GM10266 (cell line): ENCODE results near the gene CASZ1.

ENCODE experiments used
- DNase-seq: peaks from one replicate; pipeline ENCODE4 v3.0.0; 2012; ENCODE audit errors: extremely low spot score
- TF ChIP-seq, protein P1 (sequence below): IDR thresholded peaks from 2 replicates; pipeline ENCODE4 v1.5.1; 2012; ENCODE audit warnings: mild to moderate bottlenecking, low read depth; ENCODE audit not compliant: control insufficient read depth, insufficient read depth; ENCODE audit errors: missing control alignments

Gene CASZ1

DNA sequence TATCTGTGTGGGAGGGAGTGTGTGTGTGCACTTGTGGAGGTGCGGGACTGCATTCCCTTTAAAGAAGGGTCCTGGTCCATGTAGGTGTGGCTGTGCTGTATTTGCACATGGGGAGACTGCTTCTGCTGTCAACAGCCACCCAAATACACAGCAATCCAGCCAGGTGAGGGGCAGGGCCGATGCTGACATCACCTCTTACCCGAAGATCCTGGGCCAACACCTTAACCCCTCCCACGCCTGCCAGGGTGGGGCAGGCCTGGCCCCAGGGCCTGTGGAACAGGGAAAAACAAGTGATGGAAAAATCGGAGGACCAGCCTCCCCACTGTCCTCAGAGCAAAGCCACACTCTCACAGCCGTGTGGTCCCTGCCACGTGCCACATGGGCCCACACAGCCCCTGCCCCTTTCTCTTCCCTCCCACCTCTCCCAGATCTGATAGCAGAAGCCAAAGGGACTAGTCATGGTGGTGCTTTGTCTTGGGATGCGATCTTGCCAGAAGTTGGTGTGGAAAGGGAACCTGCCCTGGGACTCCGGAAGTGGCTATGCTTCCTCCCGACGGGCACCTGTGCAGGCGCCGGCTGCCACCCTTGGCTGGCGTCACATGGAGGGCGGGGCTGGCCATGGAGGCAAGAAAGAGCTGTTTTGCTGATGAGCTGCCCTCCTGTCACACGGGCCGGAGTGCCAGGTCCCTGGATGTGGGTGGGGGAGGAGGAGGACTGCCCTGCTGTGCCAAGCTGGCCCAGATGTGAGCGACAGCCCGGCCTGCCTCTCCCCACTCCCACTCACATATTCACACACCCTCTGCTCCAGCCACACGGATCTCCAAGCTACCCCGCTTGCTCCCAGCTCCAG, 7.8 kb upstream of the CASZ1 start:
- TF ChIP-seq, protein P1, sequence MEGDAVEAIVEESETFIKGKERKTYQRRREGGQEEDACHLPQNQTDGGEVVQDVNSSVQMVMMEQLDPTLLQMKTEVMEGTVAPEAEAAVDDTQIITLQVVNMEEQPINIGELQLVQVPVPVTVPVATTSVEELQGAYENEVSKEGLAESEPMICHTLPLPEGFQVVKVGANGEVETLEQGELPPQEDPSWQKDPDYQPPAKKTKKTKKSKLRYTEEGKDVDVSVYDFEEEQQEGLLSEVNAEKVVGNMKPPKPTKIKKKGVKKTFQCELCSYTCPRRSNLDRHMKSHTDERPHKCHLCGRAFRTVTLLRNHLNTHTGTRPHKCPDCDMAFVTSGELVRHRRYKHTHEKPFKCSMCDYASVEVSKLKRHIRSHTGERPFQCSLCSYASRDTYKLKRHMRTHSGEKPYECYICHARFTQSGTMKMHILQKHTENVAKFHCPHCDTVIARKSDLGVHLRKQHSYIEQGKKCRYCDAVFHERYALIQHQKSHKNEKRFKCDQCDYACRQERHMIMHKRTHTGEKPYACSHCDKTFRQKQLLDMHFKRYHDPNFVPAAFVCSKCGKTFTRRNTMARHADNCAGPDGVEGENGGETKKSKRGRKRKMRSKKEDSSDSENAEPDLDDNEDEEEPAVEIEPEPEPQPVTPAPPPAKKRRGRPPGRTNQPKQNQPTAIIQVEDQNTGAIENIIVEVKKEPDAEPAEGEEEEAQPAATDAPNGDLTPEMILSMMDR = no peak
- no peak for DNase-seq

DNA sequence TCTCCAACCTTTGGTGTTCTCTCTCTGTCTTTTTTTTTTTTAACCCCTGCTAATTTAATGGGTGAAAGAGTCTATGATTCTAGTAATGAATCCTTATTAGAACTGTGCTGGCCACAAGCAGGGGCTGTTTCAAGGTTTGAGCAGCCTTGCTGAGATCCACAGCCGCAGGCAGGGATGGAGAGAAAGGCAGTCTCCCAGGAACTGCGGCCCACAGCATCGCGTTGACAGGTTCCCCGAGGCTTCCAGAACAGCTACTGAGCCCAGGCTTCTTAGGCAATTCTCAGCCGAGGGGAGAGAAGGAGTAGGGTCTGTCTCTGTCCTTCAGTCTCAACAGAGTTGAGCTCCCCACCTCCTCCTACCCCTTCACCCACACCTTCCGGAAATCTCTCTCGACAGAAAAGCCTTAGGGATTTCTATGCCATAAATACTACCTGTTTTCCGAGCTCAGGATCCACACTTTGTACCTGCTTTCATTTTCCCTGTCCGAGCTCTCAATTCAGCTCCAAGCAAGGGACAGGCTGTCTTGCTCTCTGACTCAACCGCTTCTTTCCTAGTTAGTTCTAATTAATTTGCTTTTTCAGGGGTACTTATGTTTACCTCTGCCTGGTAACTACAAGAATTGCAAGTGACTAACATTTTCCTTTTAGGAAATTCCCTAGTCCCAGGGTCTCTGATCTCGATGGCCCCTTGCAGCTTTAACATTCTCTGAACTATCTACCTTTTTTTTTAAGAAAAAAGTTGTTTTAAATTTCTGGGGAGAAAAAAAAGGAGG, 6.7 kb upstream of the CASZ1 start:
- no peak for DNase-seq
- TF ChIP-seq, protein P1 = no peak

DNA sequence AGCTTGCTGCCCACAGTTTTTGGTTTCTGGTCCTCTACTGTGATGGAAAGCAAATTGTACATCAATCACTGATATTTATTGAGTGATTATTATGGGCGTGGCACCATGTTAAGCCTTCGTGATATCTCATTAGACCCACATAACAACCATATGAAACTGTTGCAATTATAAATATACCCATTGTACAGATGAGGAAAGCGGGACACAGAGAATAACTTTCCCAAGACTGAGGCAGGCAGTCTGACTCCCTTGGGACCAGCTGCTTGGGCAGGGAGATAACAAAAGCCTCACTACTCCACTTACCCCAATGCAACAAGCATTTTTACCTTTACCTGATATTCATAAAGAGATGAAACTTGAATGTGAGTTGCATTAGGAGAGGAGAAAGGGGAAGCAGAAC, 4.3 kb upstream of the CASZ1 start:
- TF ChIP-seq, protein P1 = no peak
- DNase-seq = no peak

DNA sequence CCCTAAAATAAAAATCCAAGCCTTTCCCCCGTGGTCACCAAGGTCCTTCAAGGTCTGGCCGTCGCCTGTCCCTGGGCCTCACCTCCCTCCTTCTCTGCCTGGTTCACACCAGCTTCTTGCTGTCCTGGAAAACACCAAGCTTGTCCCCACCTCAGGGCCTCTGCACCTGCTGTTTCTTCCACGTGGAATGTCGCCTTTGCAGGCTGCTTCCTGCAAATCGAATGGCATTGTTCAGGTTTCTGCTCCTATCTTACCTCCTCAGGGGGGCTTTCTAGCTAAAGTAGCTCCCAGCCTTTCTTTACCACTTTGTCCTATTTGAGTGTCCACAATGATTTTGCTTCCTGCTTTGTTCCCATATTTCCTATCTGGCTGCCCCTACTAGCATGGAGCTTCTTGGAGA, 3.3 kb upstream of the CASZ1 start:
- no peak for DNase-seq
- TF ChIP-seq, protein P1 = no peak

DNA sequence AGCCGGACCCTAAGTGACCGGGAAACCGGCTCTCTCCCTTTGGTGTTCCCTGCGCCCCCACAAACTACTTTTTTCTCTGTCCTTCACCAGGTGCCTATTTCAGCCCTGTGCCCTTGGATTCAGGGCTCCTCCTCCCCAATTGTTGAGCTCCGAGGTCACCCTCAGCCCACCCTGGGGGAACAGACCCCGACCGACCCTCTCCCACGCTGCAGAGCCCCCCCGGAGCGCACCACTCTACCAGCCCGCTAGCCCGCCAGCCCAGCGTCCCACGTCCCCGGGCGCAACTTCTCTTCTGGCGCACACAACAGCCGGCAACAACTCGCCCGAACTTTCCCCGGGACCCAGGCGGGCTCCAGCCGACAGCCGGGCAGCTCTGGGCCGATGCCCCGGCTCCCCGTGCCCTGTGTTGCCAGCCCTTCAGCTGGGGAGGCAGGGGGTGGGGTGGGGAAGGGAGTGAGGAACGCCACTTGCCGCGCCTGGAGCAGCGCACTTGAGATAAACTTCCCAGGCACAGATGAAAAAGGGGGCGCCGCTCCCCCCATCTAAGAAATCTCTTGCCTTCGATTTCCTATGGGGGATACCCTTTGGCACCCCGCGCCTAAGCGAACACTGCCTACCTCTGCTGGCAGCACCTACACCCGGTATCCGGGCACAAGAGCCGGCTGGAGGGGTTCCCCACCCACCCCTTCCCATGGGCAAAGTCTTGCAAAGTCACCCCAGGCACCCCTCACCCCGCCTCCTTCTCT, 997 bp downstream of the CASZ1 start:
- TF ChIP-seq, protein P1 = no peak
- peak; percentile 50 for DNase-seq

DNA sequence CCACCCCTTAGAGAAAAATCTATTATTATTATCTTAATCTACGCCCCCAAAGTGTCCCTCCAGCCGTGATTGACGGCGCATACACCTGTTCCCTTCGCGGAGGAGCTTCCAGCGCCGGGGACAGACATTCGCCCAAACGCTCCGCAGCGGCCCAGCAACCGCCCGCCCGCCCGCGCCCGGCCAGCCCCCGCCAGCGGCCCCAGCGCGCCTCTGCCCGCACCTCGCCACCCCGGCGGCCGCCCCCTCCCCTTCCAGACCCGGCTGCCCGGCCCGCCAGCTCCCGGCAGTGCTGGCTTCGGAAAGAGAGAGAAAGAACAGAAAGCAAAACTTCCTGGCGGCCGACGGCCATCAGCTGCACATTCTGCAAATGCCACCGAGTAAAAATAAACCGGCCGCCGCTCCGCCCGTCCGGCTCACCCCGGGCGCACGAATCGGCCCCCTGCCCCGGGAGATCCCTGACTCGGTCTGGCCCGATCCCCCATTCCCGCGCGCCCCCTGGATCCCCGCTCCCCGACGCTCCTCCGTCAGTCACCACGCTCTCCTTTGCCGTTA, 1.6 kb downstream of the CASZ1 start:
- TF ChIP-seq, protein P1 = no peak
- DNase-seq = peak; percentile 60
